Neuronal stem cell (in vitro differentiated cells): Measurements from ENCODE around the gene UNC5B.

Source experiments
- DNase-seq: peaks from one replicate; pipeline ENCODE4 v3.0.0-alpha.2; 2013; ENCODE audit warnings: low spot score
- H2AFZ ChIP-seq: one replicate; pipeline ENCODE4 v1.6.1; 2013; ENCODE audit warnings: mild to moderate bottlenecking, low read length, inconsistent platforms
- H2AK5ac ChIP-seq: 2 replicates; pipeline ENCODE4 v1.6.1; 2013; ENCODE audit warnings: low read depth, mild to moderate bottlenecking, inconsistent platforms, low read length, moderate library complexity, mixed read lengths
- H2BK120ac ChIP-seq: 2 replicates; pipeline ENCODE4 v1.6.1; 2013; ENCODE audit warnings: low read depth, mild to moderate bottlenecking, inconsistent platforms, low read length, moderate library complexity, mixed read lengths
- H2BK12ac ChIP-seq: one replicate; pipeline ENCODE4 v1.6.1; 2013; ENCODE audit warnings: low read length, inconsistent platforms
- H2BK15ac ChIP-seq: 2 replicates; pipeline ENCODE4 v1.6.1; 2013; ENCODE audit warnings: mild to moderate bottlenecking, low read length, inconsistent platforms, mixed read lengths
- H2BK5ac ChIP-seq: one replicate; pipeline ENCODE4 v1.6.1; 2013; ENCODE audit warnings: inconsistent platforms, mild to moderate bottlenecking, low read length, moderate library complexity
- H3K14ac ChIP-seq: one replicate; pipeline ENCODE4 v1.6.1; 2013; ENCODE audit warnings: low read length, inconsistent platforms
- H3K18ac ChIP-seq: 2 replicates; pipeline ENCODE4 v1.6.1; 2013; ENCODE audit warnings: low read length, inconsistent platforms
- H3K23ac ChIP-seq: 2 replicates; pipeline ENCODE4 v1.6.1; 2013; ENCODE audit warnings: low read depth, mild to moderate bottlenecking, mixed read lengths, low read length, inconsistent platforms; ENCODE audit not compliant: poor library complexity
- H3K27ac ChIP-seq: replicated peaks from 3 replicates; pipeline ENCODE4 v1.5.1; 2013; ENCODE audit warnings: low read length, inconsistent platforms
- H3K27me3 ChIP-seq, 3 experiments: 2 replicates each; pipeline ENCODE4 v1.6.1; 2013; ENCODE audit warnings: low read length in 3 of 3, mild to moderate bottlenecking in 2 of 3, inconsistent platforms in 1 of 3, low read depth in 1 of 3, mixed read lengths in 1 of 3, moderate library complexity in 1 of 3; ENCODE audit not compliant: control insufficient read depth in 3 of 3, insufficient read depth in 3 of 3
- H3K36me3 ChIP-seq, 2 donors: replicated peaks in 1 of 2; 2 replicates each; pipeline ENCODE4 v1.6.1; 2013; ENCODE audit warnings: low read length in 2 of 2; ENCODE audit not compliant: control insufficient read depth in 2 of 2, insufficient read depth in 2 of 2
- H3K4ac ChIP-seq: 2 replicates; pipeline ENCODE4 v1.6.1; 2013; ENCODE audit warnings: inconsistent platforms, mild to moderate bottlenecking, low read length, moderate library complexity
- H3K4me1 ChIP-seq, 2 donors: 1 replicate in 1 of 2; 2 replicates in 1 of 2; pipeline ENCODE4 v1.6.1; 2013; ENCODE audit warnings: low read length in 2 of 2, low read depth in 1 of 2; ENCODE audit not compliant: control insufficient read depth in 2 of 2, insufficient read depth in 1 of 2
- H3K4me2 ChIP-seq: one replicate; pipeline ENCODE4 v1.6.1; 2013; ENCODE audit warnings: mild to moderate bottlenecking, low read length, inconsistent platforms; ENCODE audit not compliant: insufficient read depth, poor library complexity, severe bottlenecking
- H3K4me3 ChIP-seq, 2 donors: 2 replicates each; pipeline ENCODE4 v1.5.1; 2013; ENCODE audit warnings: low read length in 2 of 2, mild to moderate bottlenecking in 2 of 2, inconsistent platforms in 1 of 2, moderate library complexity in 1 of 2
- H3K79me1 ChIP-seq: one replicate; pipeline ENCODE4 v1.6.1; 2013; ENCODE audit warnings: low read depth, mild to moderate bottlenecking, inconsistent platforms, low read length, moderate library complexity
- H3K9ac ChIP-seq: one replicate; pipeline ENCODE4 v1.6.1; 2013; ENCODE audit warnings: mild to moderate bottlenecking, low read depth, low read length, inconsistent platforms; ENCODE audit not compliant: poor library complexity
- H3K9me3 ChIP-seq, 2 donors: replicated peaks in 1 of 2; 2 replicates each; pipeline versions ENCODE3 to v1.6.1; 2013; ENCODE audit warnings: low read length in 2 of 2, mild to moderate bottlenecking in 2 of 2, inconsistent platforms in 1 of 2, low read depth in 1 of 2, mixed read lengths in 1 of 2, moderate library complexity in 1 of 2; ENCODE audit not compliant: control insufficient read depth in 2 of 2, insufficient read depth in 1 of 2
- H4K8ac ChIP-seq: one replicate; pipeline ENCODE4 v1.6.1; 2013; ENCODE audit warnings: low read depth, mild to moderate bottlenecking, inconsistent platforms, low read length, moderate library complexity
- H4K91ac ChIP-seq: one replicate; pipeline ENCODE4 v1.6.1; 2013; ENCODE audit warnings: low read length, low read depth, mild to moderate bottlenecking, inconsistent platforms; ENCODE audit not compliant: poor library complexity
- WGBS, 2 donors: extraction: QIAGEN DNeasy Blood & Tissue Kit; methylation state at CpG; one replicate each; pipeline ENCODE4 v1.1.7; 2013; ENCODE audit warnings: missing lambda C conversion rate in 2 of 2, mixed read lengths in 1 of 2; ENCODE audit not compliant: insufficient read length in 2 of 2, insufficient replicate concordance in 1 of 2; ENCODE audit errors: extremely low coverage in 2 of 2; 5-methylcytosine and 5-hydroxymethylcytosine counted together

The UNC5B gene

DNA sequence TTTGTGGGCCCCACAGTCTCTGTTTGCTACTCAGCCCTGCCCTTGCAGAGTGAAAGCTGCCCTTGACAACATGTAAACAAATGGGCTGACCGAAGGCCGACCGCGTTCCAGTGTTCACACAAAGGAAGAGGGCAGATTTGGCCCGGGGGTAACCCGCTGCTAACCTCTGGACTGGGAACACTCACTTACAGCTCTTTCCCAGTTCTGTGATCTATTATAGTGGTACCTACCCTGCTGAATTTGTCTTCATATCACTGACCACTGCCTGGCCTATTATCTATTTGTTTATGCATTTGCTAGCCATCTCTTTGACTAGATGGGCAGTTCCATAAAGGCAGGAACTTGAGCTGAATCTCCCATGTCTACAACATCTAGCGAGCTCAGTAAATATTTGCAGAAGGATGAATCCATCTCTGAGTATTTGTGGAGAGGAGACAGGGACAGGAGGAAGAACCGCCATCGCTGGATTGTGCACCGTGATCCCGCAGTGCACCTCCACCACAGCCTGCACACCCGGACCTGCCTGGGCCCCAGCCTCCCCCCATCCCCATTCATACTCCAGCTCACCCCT is 121.9 kb downstream of the UNC5B start:
- H3K27ac ChIP-seq, result no peak overlapping the region
- no peak overlapping the region for H4K8ac ChIP-seq
- no peak overlapping the region for H3K4me2 ChIP-seq
- peaks cover 0 to 10% of the 10 kb centered on the region in 2 donors for H3K4me1 ChIP-seq
- no peak for DNase-seq
- no peak overlapping the region for H4K91ac ChIP-seq
- H3K18ac ChIP-seq, result no peak overlapping the region
- H2BK15ac ChIP-seq, result no peak overlapping the region
- H3K9ac ChIP-seq, result no peak overlapping the region
- no peak overlapping the region for H2BK120ac ChIP-seq
- no CpG with 5 or more reads among the region's 12 CpGs for WGBS, 2 donors
- H3K9me3 ChIP-seq, result no peaks in the 10 kb centered on the region
- no peaks in the 10 kb centered on the region for H3K79me1 ChIP-seq
- no peak overlapping the region for H2BK5ac ChIP-seq
- H3K14ac ChIP-seq, result no peak overlapping the region
- H3K36me3 ChIP-seq, result no peaks in the 10 kb centered on the region
- no peak overlapping the region for H3K4me3 ChIP-seq
- H2AFZ ChIP-seq, result peak overlapping the region; percentile 13
- H2BK12ac ChIP-seq, result no peak overlapping the region
- H3K23ac ChIP-seq, result no peak overlapping the region
- no peak overlapping the region for H3K4ac ChIP-seq
- H3K27me3 ChIP-seq, result no peaks in the 10 kb centered on the region
- no peak overlapping the region for H2AK5ac ChIP-seq

DNA sequence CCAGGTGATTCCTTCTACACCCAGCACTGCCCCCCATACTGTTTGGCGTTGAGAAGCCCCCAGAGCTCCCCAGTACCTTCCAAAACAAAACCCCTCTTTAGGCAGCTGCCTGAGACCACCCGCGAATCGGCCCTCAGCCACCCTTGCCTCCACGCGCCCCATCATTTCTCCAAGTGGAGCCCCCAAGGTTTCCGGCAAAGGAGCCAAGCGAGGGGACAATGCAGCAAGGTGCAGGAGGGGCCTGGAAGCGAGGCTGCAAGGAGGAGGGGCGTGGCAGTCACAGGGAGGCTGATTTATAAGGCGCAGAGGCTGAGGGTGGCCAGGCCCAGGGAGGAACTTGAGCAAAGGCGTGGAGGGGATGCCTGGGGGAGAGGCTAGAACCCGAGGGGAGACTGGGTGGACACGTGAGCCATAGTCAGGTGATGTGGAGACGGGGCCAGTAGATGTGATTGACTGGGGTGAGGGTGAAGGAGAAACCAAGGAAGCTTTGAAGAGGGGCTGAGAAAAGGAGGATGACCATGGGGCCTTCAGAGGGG is 122.9 kb downstream of the UNC5B start:
- Histone ChIP-seq H3K27ac (no peak overlapping the region), H2AFZ (no peak overlapping the region), H3K9me3 (no peaks in the 10 kb centered on the region), H3K4me2 (no peak overlapping the region), H2BK15ac (no peak overlapping the region), H4K91ac (no peak overlapping the region), H3K9ac (no peak overlapping the region), H3K23ac (no peak overlapping the region), H3K36me3 (no peaks in the 10 kb centered on the region), H3K4me1 (peaks cover 0 to 10% of the 10 kb centered on the region in 2 donors), H3K4me3 (no peak overlapping the region), H3K79me1 (no peaks in the 10 kb centered on the region), H2BK120ac (no peak overlapping the region), H4K8ac (no peak overlapping the region), H3K18ac (no peak overlapping the region), H2BK12ac (no peak overlapping the region), H3K4ac (no peak overlapping the region), H3K14ac (no peak overlapping the region), H3K27me3 (no peaks in the 10 kb centered on the region), H2BK5ac (peak overlapping the region; percentile 54), H2AK5ac (peak overlapping the region; percentile 30)
- no CpG with 5 or more reads among the region's 15 CpGs for WGBS, 2 donors
- DNase-seq, result no peak

DNA sequence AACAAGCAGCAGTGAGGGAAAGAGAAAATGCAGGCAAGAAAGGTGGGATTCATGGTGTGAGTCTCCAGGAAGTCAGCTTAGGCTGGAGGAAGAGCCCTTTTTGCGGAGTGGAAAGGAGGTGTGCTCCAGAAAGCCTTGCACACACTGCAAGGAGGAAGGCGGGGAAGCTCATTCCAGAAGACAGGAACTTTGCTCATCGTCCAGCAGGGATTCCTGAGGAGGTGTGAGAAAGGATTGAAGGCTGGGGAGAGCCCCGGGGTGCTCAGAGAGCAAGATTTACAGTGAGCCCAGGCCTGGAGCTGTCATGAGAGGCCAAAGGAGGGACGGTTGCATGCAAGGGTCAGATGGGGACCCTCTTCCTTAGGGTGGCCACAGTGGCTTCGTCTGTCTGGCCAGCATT is 124.3 kb downstream of the UNC5B start:
- H3K27ac ChIP-seq, result no peak overlapping the region
- DNase-seq, result no peak
- no peak overlapping the region for H2BK120ac ChIP-seq
- no peak overlapping the region for H4K8ac ChIP-seq
- H3K9me3 ChIP-seq, result no peaks in the 10 kb centered on the region
- no peaks in the 10 kb centered on the region for H3K27me3 ChIP-seq
- no peak overlapping the region for H2BK5ac ChIP-seq
- H4K91ac ChIP-seq, result no peak overlapping the region
- no peak overlapping the region for H3K14ac ChIP-seq
- no peak overlapping the region for H3K4ac ChIP-seq
- no peak overlapping the region for H3K18ac ChIP-seq
- no peak overlapping the region for H3K9ac ChIP-seq
- no CpG with 5 or more reads among the region's 6 CpGs for WGBS, 2 donors
- H2BK15ac ChIP-seq, result no peak overlapping the region
- no peaks in the 10 kb centered on the region for H3K79me1 ChIP-seq
- no peak overlapping the region for H2BK12ac ChIP-seq
- no peak overlapping the region for H3K4me2 ChIP-seq
- no peak overlapping the region for H2AK5ac ChIP-seq
- no peak overlapping the region for H3K4me3 ChIP-seq
- no peak overlapping the region for H3K23ac ChIP-seq
- no peak overlapping the region for H2AFZ ChIP-seq
- no peaks in the 10 kb centered on the region for H3K36me3 ChIP-seq
- H3K4me1 ChIP-seq, result peaks cover 0 to 10% of the 10 kb centered on the region in 2 donors

DNA sequence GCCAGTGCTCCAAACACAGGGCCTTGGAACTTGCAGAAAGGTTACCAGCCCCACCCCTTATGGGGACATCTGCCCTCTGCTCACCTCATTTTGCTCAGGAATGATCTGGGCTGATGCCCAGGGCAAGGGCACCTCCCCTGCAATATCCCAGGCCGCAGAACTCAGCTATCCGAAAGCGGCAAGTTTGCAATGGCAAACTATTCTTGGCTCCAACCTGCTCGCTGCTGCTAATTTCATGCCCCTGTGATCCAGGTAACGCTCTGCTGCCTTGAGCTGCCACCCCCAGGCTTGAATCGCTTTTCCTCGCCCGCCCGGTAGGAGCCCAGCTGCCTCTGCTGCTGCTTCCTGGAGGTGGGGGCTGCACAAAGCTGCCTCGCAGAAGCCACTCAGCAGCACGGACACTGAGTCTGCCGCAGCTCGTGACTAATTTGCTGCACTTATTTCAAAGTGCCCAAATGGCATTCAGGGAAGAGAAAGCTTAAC is 124.9 kb downstream of the UNC5B start:
- no peak overlapping the region for H3K4me2 ChIP-seq
- no peak overlapping the region for H4K8ac ChIP-seq
- no peak overlapping the region for H3K14ac ChIP-seq
- H3K9ac ChIP-seq, result no peak overlapping the region
- no peaks in the 10 kb centered on the region for H3K79me1 ChIP-seq
- H2BK12ac ChIP-seq, result no peak overlapping the region
- no peak overlapping the region for H2BK120ac ChIP-seq
- H3K27ac ChIP-seq, result no peak overlapping the region
- no peak overlapping the region for H2AFZ ChIP-seq
- no peak overlapping the region for H3K23ac ChIP-seq
- no peak overlapping the region for H3K4me3 ChIP-seq
- no peak overlapping the region for H2BK15ac ChIP-seq
- H3K36me3 ChIP-seq, result no peaks in the 10 kb centered on the region
- H2AK5ac ChIP-seq, result no peak overlapping the region
- H3K18ac ChIP-seq, result no peak overlapping the region
- no peak overlapping the region for H3K4ac ChIP-seq
- peaks cover 0 to 10% of the 10 kb centered on the region in 2 donors for H3K4me1 ChIP-seq
- no peaks in the 10 kb centered on the region for H3K27me3 ChIP-seq
- H3K9me3 ChIP-seq, result no peaks in the 10 kb centered on the region
- WGBS, 2 donors, result no CpG with 5 or more reads among the region's 13 CpGs
- H2BK5ac ChIP-seq, result no peak overlapping the region
- no peak overlapping the region for H4K91ac ChIP-seq
- DNase-seq, result no peak
